Measurements from ENCODE around the gene PKDCC. TPM values are rescaled to one million over a fixed set of nuclear protein-coding genes. Genes with fewer than 3 reads are reported as not detected.
"Not testable (repeated sequence)": the region's sequence is repeated elsewhere in the genome, so short reads cannot be mapped to it uniquely, and the experiment has no call there.

PKDCC gene
- total and polyA plus RNA-seq, 7 experiments from 2014 or later: not detected

- H3K27me3 ChIP-seq (ENCODE audit: control insufficient read depth in 2 of 2, insufficient read depth in 2 of 2, low read length in 2 of 2): no peaks in the 10 kb centered on the region
- H3K4me1 ChIP-seq (ENCODE audit: control insufficient read depth in 2 of 2, insufficient read depth in 2 of 2, low read length in 2 of 2): no peaks in the 10 kb centered on the region
- Mint-ChIP-seq H3K36me3 (no peaks in the 10 kb centered on the region), H3K4me3 (no peak overlapping the region), H3K27me3 (peaks cover 10 to 32% (median 25%) of the 10 kb centered on the region in 5 donors), H3K4me1 (peaks cover 0 to 5% (median 0%) of the 10 kb centered on the region in 7 donors), H3K9me3 (no peaks in the 10 kb centered on the region), H3K27ac (no peak overlapping the region)
- no peak overlapping the region for H3K4me3 ChIP-seq (ENCODE audit: low read length)
- DNase-seq: no peak
- no peak overlapping the region for H3K27ac ChIP-seq (ENCODE audit: low read depth, low read length)
- no peak for ATAC-seq
- ChIA-PET CTCF (no interaction called here), POLR2A (no interaction called here)
- H3K36me3 ChIP-seq (ENCODE audit: control insufficient read depth in 2 of 3, insufficient read depth in 3 of 3, low read length in 3 of 3): no peaks in the 10 kb centered on the region
- no peaks in the 10 kb centered on the region for H3K9me3 ChIP-seq (ENCODE audit: control insufficient read depth in 2 of 3, low read length in 3 of 3)
- intact Hi-C loops (cut with micrococcal nuclease): no loop called here
Observed at GRCh38 chr2:42030829-42031228, 17.0 kb upstream of the PKDCC start.

DNA sequence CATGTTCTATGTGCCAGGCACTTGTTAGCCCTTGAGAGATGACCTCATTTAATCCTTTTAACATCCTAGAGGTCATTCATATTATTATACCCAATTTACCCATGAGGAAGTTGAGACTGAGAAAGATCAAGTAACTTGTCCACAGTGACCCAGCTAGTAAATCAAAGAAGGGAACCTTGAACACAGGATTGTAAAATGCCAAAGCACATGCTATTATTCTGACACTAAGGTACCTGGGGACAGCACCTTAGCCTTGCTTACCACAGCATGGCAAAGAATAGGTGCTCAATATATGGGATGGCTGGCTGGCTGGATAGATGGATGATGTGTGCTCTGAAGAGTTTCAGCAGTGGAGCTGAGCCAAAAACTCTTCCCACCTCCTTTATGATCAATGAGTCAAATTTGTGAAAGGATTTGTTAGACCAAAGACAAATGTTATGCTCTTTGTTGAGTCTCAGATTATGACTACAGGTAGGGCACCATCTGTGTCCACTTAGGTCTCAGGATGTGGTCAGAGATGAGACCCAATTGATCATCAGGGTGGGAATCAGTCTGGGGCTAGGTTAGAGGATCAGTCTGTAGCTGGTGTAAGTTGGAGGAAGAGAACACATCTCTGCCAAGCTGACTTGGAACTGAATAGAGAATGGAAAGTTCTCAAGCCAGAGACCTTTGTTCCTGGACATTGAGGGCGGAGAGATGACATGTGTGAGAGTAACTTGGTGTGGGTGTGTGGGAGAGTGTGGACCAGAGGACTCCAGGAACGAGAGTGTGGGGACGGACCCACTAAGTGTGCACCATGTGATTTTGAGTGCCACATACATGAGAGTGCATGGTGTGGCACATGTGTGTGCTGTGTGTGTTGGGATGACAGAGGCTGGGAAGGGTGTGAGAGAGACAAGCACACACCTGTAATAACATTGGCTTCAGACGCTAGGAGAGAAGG is 16.3 kb upstream of the PKDCC start:
- Mint-ChIP-seq H3K4me3 (no peak overlapping the region), H3K4me1 (peaks cover 0 to 5% (median 0%) of the 10 kb centered on the region in 7 donors), H3K36me3 (no peaks in the 10 kb centered on the region), H3K27ac (no peak overlapping the region), H3K9me3 (no peaks in the 10 kb centered on the region), H3K27me3 (peaks cover 7 to 27% (median 23%) of the 10 kb centered on the region in 5 donors)
- CTCF ChIA-PET: no interaction called here
- Histone ChIP-seq H3K4me3 (ENCODE audit: low read length) (no peak overlapping the region), H3K9me3 (ENCODE audit: control insufficient read depth in 2 of 3, low read length in 3 of 3) (no peaks in the 10 kb centered on the region), H3K36me3 (ENCODE audit: control insufficient read depth in 2 of 3, insufficient read depth in 3 of 3, low read length in 3 of 3) (no peaks in the 10 kb centered on the region), H3K27me3 (ENCODE audit: control insufficient read depth in 2 of 2, insufficient read depth in 2 of 2, low read length in 2 of 2) (no peaks in the 10 kb centered on the region), H3K4me1 (ENCODE audit: control insufficient read depth in 2 of 2, insufficient read depth in 2 of 2, low read length in 2 of 2) (no peaks in the 10 kb centered on the region), H3K27ac (ENCODE audit: low read depth, low read length) (no peak overlapping the region)
- ATAC-seq (no peak), DNase-seq (no peak)
- intact Hi-C loops (cut with micrococcal nuclease): no loop called here
- POLR2A ChIA-PET: no interaction called here

DNA sequence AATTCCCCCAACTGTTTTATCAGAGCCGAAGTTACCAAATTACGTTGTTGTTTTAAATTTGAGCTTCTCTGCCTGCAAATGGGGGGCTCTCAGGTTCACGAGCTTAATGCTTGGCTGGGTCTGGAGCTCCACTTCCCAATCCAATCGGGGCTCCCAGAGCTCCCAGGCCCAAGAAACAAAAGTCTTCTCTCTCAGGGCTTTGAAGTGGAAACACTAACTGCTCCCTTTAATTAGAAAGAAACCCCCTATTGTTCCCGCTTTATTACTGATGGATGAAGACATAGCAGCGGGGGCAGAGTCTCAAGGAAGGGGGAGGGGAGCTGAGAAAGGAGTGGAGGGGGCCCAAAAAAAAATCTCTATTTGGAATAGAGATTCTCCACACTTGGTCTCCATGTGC is 15.6 kb upstream of the PKDCC start:
- no peaks in the 10 kb centered on the region for H3K9me3 ChIP-seq (ENCODE audit: control insufficient read depth in 2 of 3, low read length in 3 of 3)
- H3K36me3 ChIP-seq (ENCODE audit: control insufficient read depth in 2 of 3, insufficient read depth in 3 of 3, low read length in 3 of 3): no peaks in the 10 kb centered on the region
- DNase-seq (no peak), ATAC-seq (no peak)
- no peak overlapping the region for H3K4me3 ChIP-seq (ENCODE audit: low read length)
- Mint-ChIP-seq H3K36me3 (no peaks in the 10 kb centered on the region), H3K27me3 (peaks cover 7 to 27% (median 23%) of the 10 kb centered on the region in 5 donors), H3K4me3 (no peak overlapping the region), H3K27ac (no peak overlapping the region), H3K4me1 (peaks cover 0 to 5% (median 0%) of the 10 kb centered on the region in 7 donors), H3K9me3 (no peaks in the 10 kb centered on the region)
- intact Hi-C loops (cut with micrococcal nuclease): no loop called here
- no peak overlapping the region for H3K27ac ChIP-seq (ENCODE audit: low read depth, low read length)
- ChIA-PET POLR2A (no interaction called here), CTCF (no interaction called here)
- H3K27me3 ChIP-seq (ENCODE audit: control insufficient read depth in 2 of 2, insufficient read depth in 2 of 2, low read length in 2 of 2): no peaks in the 10 kb centered on the region
- no peaks in the 10 kb centered on the region for H3K4me1 ChIP-seq (ENCODE audit: control insufficient read depth in 2 of 2, insufficient read depth in 2 of 2, low read length in 2 of 2)

GRCh38 chr2:42032745-42033144 is 15.1 kb upstream of the PKDCC start:
- Histone ChIP-seq H3K9me3 (ENCODE audit: control insufficient read depth in 2 of 3, low read length in 3 of 3) (no peaks in the 10 kb centered on the region), H3K4me3 (ENCODE audit: low read length) (no peak overlapping the region), H3K27ac (ENCODE audit: low read depth, low read length) (no peak overlapping the region), H3K27me3 (ENCODE audit: control insufficient read depth in 2 of 2, insufficient read depth in 2 of 2, low read length in 2 of 2) (no peaks in the 10 kb centered on the region), H3K36me3 (ENCODE audit: control insufficient read depth in 2 of 3, insufficient read depth in 3 of 3, low read length in 3 of 3) (no peaks in the 10 kb centered on the region), H3K4me1 (ENCODE audit: control insufficient read depth in 2 of 2, insufficient read depth in 2 of 2, low read length in 2 of 2) (no peaks in the 10 kb centered on the region)
- ATAC-seq (no peak), DNase-seq (no peak)
- Mint-ChIP-seq H3K4me1 (peaks cover 0 to 5% (median 0%) of the 10 kb centered on the region in 7 donors), H3K36me3 (no peaks in the 10 kb centered on the region), H3K27ac (no peak overlapping the region), H3K4me3 (no peak overlapping the region), H3K27me3 (peaks cover 7 to 27% (median 22%) of the 10 kb centered on the region in 5 donors), H3K9me3 (no peaks in the 10 kb centered on the region)
- intact Hi-C loops (cut with micrococcal nuclease): no loop called here
- POLR2A ChIA-PET: no interaction called here
- CTCF ChIA-PET: no interaction called here

DNA sequence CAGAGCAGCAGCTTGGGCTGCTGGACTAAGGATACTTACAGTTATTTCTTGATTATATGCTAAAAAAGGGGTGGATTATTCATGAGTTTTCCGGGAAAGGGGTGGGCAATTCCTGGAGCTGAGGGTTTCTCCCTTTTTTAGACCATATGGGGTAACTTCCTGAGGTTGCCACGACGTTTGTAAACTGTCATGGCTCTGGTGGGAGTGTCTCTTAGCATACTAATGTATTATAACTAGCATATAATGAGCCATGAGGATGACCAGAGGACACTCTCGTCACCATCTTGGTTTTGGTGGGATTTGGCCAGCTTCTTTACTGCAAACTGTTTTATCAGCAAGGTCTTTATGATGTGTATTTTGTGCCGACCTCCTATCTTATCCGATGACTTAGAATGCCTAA is 13.7 kb upstream of the PKDCC start:
- H3K9me3 Mint-ChIP-seq, CTCF ChIA-PET: not testable (repeated sequence)
- peaks cover 15 to 27% (median 22%) of the 10 kb centered on the region in 5 donors for H3K27me3 Mint-ChIP-seq

GRCh38 chr2:42035241-42035640 is 12.6 kb upstream of the PKDCC start:
- peaks cover 18 to 26% (median 21%) of the 10 kb centered on the region in 5 donors for H3K27me3 Mint-ChIP-seq
- ChIA-PET CTCF (no interaction called here), POLR2A (no interaction called here)
- Histone ChIP-seq H3K4me3 (ENCODE audit: low read length) (no peak overlapping the region), H3K36me3 (ENCODE audit: control insufficient read depth in 2 of 3, insufficient read depth in 3 of 3, low read length in 3 of 3) (no peaks in the 10 kb centered on the region), H3K4me1 (ENCODE audit: control insufficient read depth in 2 of 2, insufficient read depth in 2 of 2, low read length in 2 of 2) (no peaks in the 10 kb centered on the region), H3K27ac (ENCODE audit: low read depth, low read length) (no peak overlapping the region), H3K27me3 (ENCODE audit: control insufficient read depth in 2 of 2, insufficient read depth in 2 of 2, low read length in 2 of 2) (no peaks in the 10 kb centered on the region), H3K9me3 (ENCODE audit: control insufficient read depth in 2 of 3, low read length in 3 of 3) (no peaks in the 10 kb centered on the region)
- DNase-seq: no peak
- intact Hi-C loops (cut with micrococcal nuclease): no loop called here
- H3K4me1 Mint-ChIP-seq: peaks cover 0 to 4% (median 0%) of the 10 kb centered on the region in 7 donors
- no peaks in the 10 kb centered on the region for H3K9me3 Mint-ChIP-seq
- H3K36me3 Mint-ChIP-seq: peaks cover 0 to 3% (median 0%) of the 10 kb centered on the region in 5 donors
- H3K27ac Mint-ChIP-seq: no peak overlapping the region
- ATAC-seq: no peak
- H3K4me3 Mint-ChIP-seq: no peak overlapping the region

More for the DNA sequence above, 13.7 kb upstream of the PKDCC start:
- DNase-seq; H3K4me1 ChIP-seq (ENCODE audit: control insufficient read depth in 2 of 2, insufficient read depth in 2 of 2, low read length in 2 of 2); H3K27ac Mint-ChIP-seq; POLR2A ChIA-PET; H3K27me3 ChIP-seq (ENCODE audit: control insufficient read depth in 2 of 2, insufficient read depth in 2 of 2, low read length in 2 of 2); H3K4me1 Mint-ChIP-seq; H3K36me3 Mint-ChIP-seq; H3K4me3 Mint-ChIP-seq; H3K27ac ChIP-seq (ENCODE audit: low read depth, low read length); H3K4me3 ChIP-seq (ENCODE audit: low read length); intact Hi-C loops (cut with micrococcal nuclease); H3K9me3 ChIP-seq (ENCODE audit: control insufficient read depth in 2 of 3, low read length in 3 of 3); H3K36me3 ChIP-seq (ENCODE audit: control insufficient read depth in 2 of 3, insufficient read depth in 3 of 3, low read length in 3 of 3); ATAC-seq: not testable (repeated sequence)

GRCh38 chr2:42036413-42036812 is 11.4 kb upstream of the PKDCC start:
- Mint-ChIP-seq H3K9me3 (no peaks in the 10 kb centered on the region), H3K27me3 (peaks cover 9 to 22% (median 15%) of the 10 kb centered on the region in 5 donors), H3K4me1 (peaks cover 0 to 4% (median 0%) of the 10 kb centered on the region in 7 donors), H3K36me3 (peaks cover 0 to 4% (median 0%) of the 10 kb centered on the region in 5 donors), H3K4me3 (no peak overlapping the region), H3K27ac (no peak overlapping the region)
- Histone ChIP-seq H3K9me3 (ENCODE audit: control insufficient read depth in 2 of 3, low read length in 3 of 3) (no peaks in the 10 kb centered on the region), H3K36me3 (ENCODE audit: control insufficient read depth in 2 of 3, insufficient read depth in 3 of 3, low read length in 3 of 3) (no peaks in the 10 kb centered on the region), H3K4me3 (ENCODE audit: low read length) (no peak overlapping the region), H3K27ac (ENCODE audit: low read depth, low read length) (no peak overlapping the region), H3K27me3 (ENCODE audit: control insufficient read depth in 2 of 2, insufficient read depth in 2 of 2, low read length in 2 of 2) (no peaks in the 10 kb centered on the region), H3K4me1 (ENCODE audit: control insufficient read depth in 2 of 2, insufficient read depth in 2 of 2, low read length in 2 of 2) (no peaks in the 10 kb centered on the region)
- ATAC-seq: no peak
- DNase-seq: no peak
- CTCF ChIA-PET: no interaction called here
- POLR2A ChIA-PET: no interaction called here
- intact Hi-C loops (cut with micrococcal nuclease): no loop called here

Measured in naive thymus-derived CD4-positive, alpha-beta T cell (primary cell).